Panc1 (cell line): ENCODE data around the gene COX7C.

Source experiments
- CTCF ChIP-seq: fragments of 450-650 bp; IDR thresholded peaks from 2 replicates; pipeline ENCODE4 v1.5.1; 2017; ENCODE audit warnings: mild to moderate bottlenecking
- POLR2AphosphoS5 ChIP-seq: IDR thresholded peaks from 2 replicates; pipeline ENCODE4 v1.6.1; 2012; ENCODE audit warnings: mild to moderate bottlenecking, low read depth, low read length, moderate library complexity

DNA sequence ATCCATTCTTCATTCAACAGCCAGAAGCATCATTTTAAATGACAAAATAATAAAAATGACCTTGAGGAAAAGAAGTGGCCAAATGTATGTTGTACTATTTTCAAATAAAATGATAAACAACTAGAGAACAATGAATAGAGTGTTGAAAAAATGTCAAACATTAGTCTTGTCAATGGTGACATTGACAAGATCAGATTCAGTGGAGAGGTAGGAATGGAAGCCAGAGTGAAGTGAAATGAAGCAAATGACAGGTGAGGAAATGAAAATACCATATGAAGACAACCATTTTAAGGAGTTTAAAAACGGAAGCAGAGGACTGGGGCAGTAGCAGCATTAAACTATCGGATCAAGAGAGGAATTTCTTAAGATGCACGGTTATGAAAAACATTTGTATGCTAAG is 38.2 kb upstream of the COX7C start:
- no peak for TF ChIP-seq CTCF
- TF ChIP-seq POLR2AphosphoS5: no peak
